ENCODE results near the gene LUC7L2. TPM values are rescaled to one million over a fixed set of nuclear protein-coding genes. Genes with fewer than 3 reads are reported as not detected.

LUC7L2 gene
- total RNA-seq, 3 donors from 2014 or later (not counting 1 experiment from before 2014, with no cell fraction given), result 183 to 192 (median 186) TPM

- Mint-ChIP-seq H3K9me3 (no peaks in the 10 kb centered on the region), H3K4me1 (peaks cover 38 to 40% of the 10 kb centered on the region in 2 donors), H3K36me3 (no peaks in the 10 kb centered on the region), H3K4me3 (peak overlapping the region; percentile 98), H3K27ac (peak overlapping the region; percentile 97 to 98), H3K27me3 (ENCODE audit: low read depth in 2 of 2) (no peaks in the 10 kb centered on the region)
- peak; percentile 23 to 61 for DNase-seq
- Histone ChIP-seq H3K36me3 (ENCODE audit: control insufficient read depth, insufficient read depth, low read length) (no peaks in the 10 kb centered on the region), H3K27ac (ENCODE audit: low read length) (peak overlapping the region; percentile 99), H3K27me3 (ENCODE audit: control insufficient read depth, insufficient read depth, low read length) (no peaks in the 10 kb centered on the region), H3K4me3 (ENCODE audit: low read length) (peak overlapping the region; percentile 98), H3K4me1 (ENCODE audit: control insufficient read depth, insufficient read depth, low read length) (peaks cover 17% of the 10 kb centered on the region), H3K9me3 (ENCODE audit: control insufficient read depth, insufficient read depth, low read length) (no peaks in the 10 kb centered on the region)
- intact Hi-C loops (cut with micrococcal nuclease), result loop anchor here (1.0 kb wide), 1 partner anchor 18 kb away; no protein-coding TSS in a partner anchor
- 3% methylated on average over 37 of the region's 39 CpGs for WGBS (ENCODE audit: insufficient coverage)
- ATAC-seq, result peak; percentile 5 to 15 (median 9)
- no peak for TF ChIP-seq CTCF (IDR thresholded peaks at IDR 0.05)
These were observed 941 bp upstream of the LUC7L2 start for GRCh38 chr7:139358541-139359365.

GRCh38 chr7:139360210-139360947 is 685 bp downstream of the LUC7L2 start:
- DNase-seq (peak; percentile 96 to 97), ATAC-seq (peak; percentile 68 to 84 (median 72))
- Mint-ChIP-seq H3K4me1 (peaks cover 41 to 43% of the 10 kb centered on the region in 2 donors), H3K36me3 (no peaks in the 10 kb centered on the region), H3K4me3 (peak overlapping the region; percentile 98), H3K27me3 (ENCODE audit: low read depth in 2 of 2) (no peaks in the 10 kb centered on the region), H3K27ac (peak overlapping the region; percentile 97 to 98), H3K9me3 (no peaks in the 10 kb centered on the region)
- Histone ChIP-seq H3K27me3 (ENCODE audit: control insufficient read depth, insufficient read depth, low read length) (no peaks in the 10 kb centered on the region), H3K4me1 (ENCODE audit: control insufficient read depth, insufficient read depth, low read length) (peaks cover 17% of the 10 kb centered on the region), H3K27ac (ENCODE audit: low read length) (peak overlapping the region; percentile 99), H3K9me3 (ENCODE audit: control insufficient read depth, insufficient read depth, low read length) (no peaks in the 10 kb centered on the region), H3K36me3 (ENCODE audit: control insufficient read depth, insufficient read depth, low read length) (peaks cover 5% of the 10 kb centered on the region), H3K4me3 (ENCODE audit: low read length) (peak overlapping the region; percentile 98)
- under 1% methylated on average over 46 of the region's 47 CpGs for WGBS (ENCODE audit: insufficient coverage)
- intact Hi-C loops (cut with micrococcal nuclease), result loop anchor here (5.0 kb wide), 1 partner anchor 817 kb away; the partner anchor contains the start of gene KDM7A
- TF ChIP-seq CTCF (IDR thresholded peaks at IDR 0.05), result no peak

GRCh38 chr7:139360948-139361307 is 1.2 kb downstream of the LUC7L2 start:
- Mint-ChIP-seq H3K36me3 (no peaks in the 10 kb centered on the region), H3K27ac (peak overlapping the region; percentile 97 to 98), H3K4me1 (peaks cover 46 to 48% of the 10 kb centered on the region in 2 donors), H3K9me3 (no peaks in the 10 kb centered on the region), H3K4me3 (peak overlapping the region; percentile 98), H3K27me3 (ENCODE audit: low read depth in 2 of 2) (no peaks in the 10 kb centered on the region)
- no peak for ATAC-seq
- WGBS (ENCODE audit: insufficient coverage), result 0% methylated on average over 1 of the region's 2 CpGs
- no peak for TF ChIP-seq CTCF (IDR thresholded peaks at IDR 0.05)
- Histone ChIP-seq H3K4me3 (ENCODE audit: low read length) (peak overlapping the region; percentile 98), H3K27ac (ENCODE audit: low read length) (peak overlapping the region; percentile 99), H3K4me1 (ENCODE audit: control insufficient read depth, insufficient read depth, low read length) (peaks cover 17% of the 10 kb centered on the region), H3K36me3 (ENCODE audit: control insufficient read depth, insufficient read depth, low read length) (peaks cover 7% of the 10 kb centered on the region), H3K9me3 (ENCODE audit: control insufficient read depth, insufficient read depth, low read length) (no peaks in the 10 kb centered on the region), H3K27me3 (ENCODE audit: control insufficient read depth, insufficient read depth, low read length) (no peaks in the 10 kb centered on the region)
- no peak for DNase-seq
- intact Hi-C loops (cut with micrococcal nuclease), result loop anchor here (5.0 kb wide), 1 partner anchor 816 kb away; the partner anchor contains the start of gene KDM7A
